HepG2 (cell line): ENCODE results near the gene MYO1B. TPM values are rescaled to one million over a fixed set of nuclear protein-coding genes. Genes with fewer than 3 reads are reported as not detected.

Source experiments
- ARID4A ChIP-seq: sonication (generic); formaldehyde crosslinking; IDR thresholded peaks from 2 replicates; pipeline ENCODE4 v1.5.0; 2020; ENCODE audit warnings: mild to moderate bottlenecking, missing genetic modification reagents, borderline replicate concordance
- BHLHE40 ChIP-seq: IDR thresholded peaks from 2 replicates; pipeline ENCODE4 v1.6.1; 2011; ENCODE audit warnings: low read length, improper control_type of control experiment
- HMG20B ChIP-seq: conservative IDR thresholded peaks from 2 replicates; pipeline ENCODE4 v1.6.1; 2016; ENCODE audit warnings: missing genetic modification reagents, missing compliant biosample characterization
- KLF15 ChIP-seq: sonication (generic); formaldehyde crosslinking; IDR thresholded peaks from 2 replicates; pipeline ENCODE4 v1.8.1; 2023; ENCODE audit warnings: borderline replicate concordance, mild to moderate bottlenecking, inconsistent platforms, missing genetic modification reagents, mixed read lengths
- LCORL ChIP-seq, 2 experiments: fragments of 450-650 bp in 1 of 2; sonication (generic) in 1 of 2; formaldehyde crosslinking in 1 of 2; IDR thresholded peaks; 2 replicates each; pipeline versions ENCODE4 v1.5.0 to v1.6.1; 2017 to 2020; ENCODE audit warnings: antibody characterized with exemption in 1 of 2, missing genetic modification reagents in 1 of 2
- MIER2 ChIP-seq: IDR thresholded peaks from 2 replicates; pipeline ENCODE4 v1.6.1; 2016; ENCODE audit warnings: missing biosample characterization, missing genetic modification reagents
- NCOA2 ChIP-seq: sonication (generic); formaldehyde crosslinking; IDR thresholded peaks from 2 replicates; pipeline ENCODE4 v1.8.0; 2022; ENCODE audit warnings: inconsistent platforms
- PHF8 ChIP-seq: sonication (generic); formaldehyde crosslinking; IDR thresholded peaks from 2 replicates; pipeline ENCODE4 v1.5.0; 2020; ENCODE audit warnings: missing genetic modification reagents
- PRPF4 ChIP-seq: fragments of 200-400 bp; formaldehyde crosslinking; IDR thresholded peaks from 2 replicates; pipeline ENCODE4 v1.6.1; 2016; ENCODE audit warnings: low read length, low read depth; ENCODE audit not compliant: poor library complexity, severe bottlenecking
- SP1 ChIP-seq, 2 experiments: fragments of 450-650 bp in 1 of 2; sonication (generic) in 1 of 2; formaldehyde crosslinking in 1 of 2; IDR thresholded peaks; 2 replicates each; pipeline versions ENCODE4 v1.4.0 to v1.6.1; 2016 to 2020; ENCODE audit warnings: missing genetic modification reagents in 1 of 2
- SP2 ChIP-seq: sonication (generic); formaldehyde crosslinking; IDR thresholded peaks from 2 replicates; pipeline ENCODE4 v1.5.1; 2020; ENCODE audit warnings: mild to moderate bottlenecking, missing genetic modification reagents
- SYNCRIP ChIP-seq: fragments of 200-400 bp; formaldehyde crosslinking; IDR thresholded peaks from 2 replicates; pipeline ENCODE4 v1.6.1; 2018; ENCODE audit warnings: mild to moderate bottlenecking, low read depth, low read length; ENCODE audit not compliant: insufficient read depth
- TBX3 ChIP-seq: fragments of 450-650 bp; IDR thresholded peaks from 2 replicates; pipeline ENCODE4 v1.6.1; 2017; ENCODE audit warnings: antibody characterized with exemption, mild to moderate bottlenecking, inconsistent platforms, borderline replicate concordance
- TFDP2 ChIP-seq: sonication (generic); formaldehyde crosslinking; IDR thresholded peaks from 2 replicates; pipeline ENCODE4 v1.4.0; 2020; ENCODE audit warnings: missing genetic modification reagents
- TFE3 ChIP-seq: IDR thresholded peaks from 2 replicates; pipeline ENCODE4 v1.6.1; 2016
- ZNF101 ChIP-seq: sonication (generic); formaldehyde crosslinking; IDR thresholded peaks from 2 replicates; pipeline ENCODE4 v1.4.0; 2020; ENCODE audit warnings: mild to moderate bottlenecking, low read depth, missing genetic modification reagents, borderline replicate concordance
- ZNF121 ChIP-seq: sonication (generic); formaldehyde crosslinking; IDR thresholded peaks from 2 replicates; pipeline ENCODE4 v1.5.0; 2020; ENCODE audit warnings: mild to moderate bottlenecking, missing genetic modification reagents
- ZNF292 ChIP-seq: sonication (generic); formaldehyde crosslinking; IDR thresholded peaks from 2 replicates; pipeline ENCODE4 v1.8.1; 2022; ENCODE audit warnings: mild to moderate bottlenecking, low read depth, missing genetic modification reagents, borderline replicate concordance
- ZNF44 ChIP-seq: sonication (generic); formaldehyde crosslinking; IDR thresholded peaks from 2 replicates; pipeline ENCODE4 v1.5.1; 2020; ENCODE audit warnings: mild to moderate bottlenecking, missing genetic modification reagents
- ZNF564 ChIP-seq: sonication (generic); formaldehyde crosslinking; IDR thresholded peaks from 2 replicates; pipeline ENCODE4 v1.8.1; 2023; ENCODE audit warnings: mild to moderate bottlenecking, missing genetic modification reagents
- ZNF615 ChIP-seq: sonication (generic); formaldehyde crosslinking; IDR thresholded peaks from 2 replicates; pipeline ENCODE4 v1.5.0; 2020; ENCODE audit warnings: mild to moderate bottlenecking, missing genetic modification reagents, borderline replicate concordance
- ZNF672 ChIP-seq: sonication (generic); formaldehyde crosslinking; IDR thresholded peaks from 2 replicates; pipeline ENCODE4 v1.8.1; 2022; ENCODE audit warnings: missing genetic modification reagents
- ZSCAN9 ChIP-seq: IDR thresholded peaks from 2 replicates; pipeline ENCODE4 v1.6.1; 2016; ENCODE audit warnings: borderline replicate concordance
- polyA plus RNA-seq, 8 experiments: library from polyadenylated mRNA; depleted of rRNA in 3 of 8; stranded (reverse) in 7 of 8; unstranded in 1 of 8; fragments of >200 nt; fragmentation: Illumina TruSeq in 4 of 8; extraction: Trizol in 4 of 8; gene quantifications; 2 replicates each; pipeline versions ENCODE4 v1.2.1 to v1.2.3, GENCODE V29; 2011 to 2016; ENCODE audit warnings: low read depth in 4 of 8, missing spikeins in 1 of 8, mixed read lengths in 1 of 8; ENCODE audit not compliant: insufficient read depth in 1 of 8
- total RNA-seq, 5 experiments: library from RNA; depleted of rRNA; stranded (reverse); fragments of >200 nt; fragmentation: Illumina TruSeq; extraction: Trizol; gene quantifications; 2 replicates each; pipeline ENCODE4 v1.2.3, GENCODE V29; 2016; ENCODE audit warnings: low read depth in 1 of 5

MYO1B gene
- total and polyA plus RNA-seq, 2 of the 13 experiments (the other 11 are each of a cell fraction or from before 2014, with no cell fraction given), result 36.9 to 89.8 TPM

GRCh38 chr2:191245869-191246531 is 796 bp downstream of the MYO1B start (continued):
- TF ChIP-seq TFE3 (0 out of 2 replicates have a peak, but pooled peaks have one; percentile 57), ZNF101 (0 out of 2 replicates have a peak, but pooled peaks have one; percentile 44), ZNF292 (CRISPR knock-in tag) (peak; percentile 66; the same call in 1 of the 2 replicates), NCOA2 (CRISPR knock-in tag) (peak; percentile 64; the same call in 1 of the 2 replicates), TFDP2 (peak; percentile 55; the same call in 1 of the 2 replicates), HMG20B (peak; percentile 73; the same call in 1 of the 2 replicates), TBX3 (peak; percentile 41; the same call in 1 of the 2 replicates), SYNCRIP (no peak), MIER2 (CRISPR knock-in tag) (no peak), ZSCAN9 (CRISPR knock-in tag) (0 out of 2 replicates have a peak, but pooled peaks have one; percentile 52), PRPF4 (no peak), ARID4A (CRISPR knock-in tag) (peak; percentile 70), ZNF564 (CRISPR knock-in tag) (no peak; the same call in 1 of the 2 replicates), SP1 (IDR thresholded peaks at IDR 0.05) (no peak), SP1 (CRISPR knock-in tag; IDR thresholded peaks at IDR 0.05) (peak; percentile 47), SP2 (CRISPR knock-in tag) (peak; percentile 8; the same call in 1 of the 2 replicates), KLF15 (CRISPR knock-in tag) (0 out of 2 replicates have a peak, but pooled peaks have one; percentile 69), ZNF121 (CRISPR knock-in tag) (peak; percentile 86), ZNF615 (CRISPR knock-in tag) (0 out of 2 replicates have a peak, but pooled peaks have one; percentile 70), ZNF44 (CRISPR knock-in tag) (no peak; the same call in 1 of the 2 replicates), PHF8 (CRISPR knock-in tag) (peak; percentile 89), ZNF672 (CRISPR knock-in tag) (no peak; the same call in 1 of the 2 replicates), LCORL (IDR thresholded peaks at IDR 0.05) (no peak), LCORL (CRISPR knock-in tag; IDR thresholded peaks at IDR 0.05) (peak; percentile 95), BHLHE40 (peak; percentile 92)
